ENCODE results near the gene WASHC2C.
"Not testable (repeated sequence)": the region's sequence is repeated elsewhere in the genome, so short reads cannot be mapped to it uniquely, and the experiment has no call there.

- TF ChIP-seq CTCF, POLR2AphosphoS5, POLR2A, EP300 (IDR thresholded peaks at IDR 0.05): not testable (repeated sequence)
Measured at GRCh38 chr10:45761622-45762021, 34.6 kb downstream of the WASHC2C start.

Measured in stomach (tissue), 4 donors.